Ovary (tissue), 3 donors: Measurements from ENCODE around the gene GNA14.

Experiments
- CTCF ChIP-seq, 3 donors: fragments of 450-650 bp in 2 of 3; fragments of 200-600 bp in 1 of 3; IDR thresholded peaks; one replicate each; pipeline versions ENCODE4 v1.5.1 to v1.8.0; 2016 to 2022; ENCODE audit warnings: antibody characterized with exemption in 3 of 3, mild to moderate bottlenecking in 1 of 3
- EP300 ChIP-seq: sonication (generic); formaldehyde crosslinking; IDR thresholded peaks from one replicate; pipeline ENCODE4 v1.6.1; 2017; ENCODE audit warnings: antibody characterized with exemption
- POLR2A ChIP-seq: fragments of 450-650 bp; IDR thresholded peaks from one replicate; pipeline ENCODE4 v1.6.1; 2017; ENCODE audit warnings: antibody characterized with exemption, mild to moderate bottlenecking, moderate library complexity
- donor health status: DM: no; HTN: no; CAD: no.

- no peak for TF ChIP-seq CTCF (IDR thresholded peaks at IDR 0.05)
- TF ChIP-seq EP300, result no peak
- no peak for TF ChIP-seq POLR2A
These were observed 47.3 kb downstream of the GNA14 start for GRCh38 chr9:77600810-77601209.
